Uterus (tissue), 4 donors: ENCODE data around the gene CDC73. TPM values are rescaled to one million over a fixed set of nuclear protein-coding genes. Genes with fewer than 3 reads are reported as not detected.
"Not testable (repeated sequence)": the region's sequence is repeated elsewhere in the genome, so short reads cannot be mapped to it uniquely, and the experiment has no call there.

ENCODE experiments used
- DNase-seq, 2 donors: peaks; one replicate each; pipeline ENCODE4 v3.0.0-alpha.2; 2019 to 2020
- H3K27ac ChIP-seq, 2 donors: fragments of 200-600 bp; sonication (generic); 1 replicate in 1 of 2; 2 replicates in 1 of 2; pipeline ENCODE4 v1.5.1; 2016 to 2018
- H3K27me3 ChIP-seq, 2 donors: fragments of 200-600 bp; sonication (generic); one replicate each; pipeline ENCODE4 v1.5.1; 2018 to 2019; ENCODE audit warnings: control low read depth in 1 of 2
- H3K36me3 ChIP-seq, 2 donors: fragments of 200-600 bp; sonication (generic); one replicate each; pipeline ENCODE4 v1.5.1; 2019; ENCODE audit warnings: control low read depth in 1 of 2
- H3K4me1 ChIP-seq, 2 donors: fragments of 200-600 bp; sonication (generic); one replicate each; pipeline ENCODE4 v1.5.1; 2018 to 2019; ENCODE audit warnings: control low read depth in 1 of 2
- H3K4me3 ChIP-seq, 2 donors: fragments of 200-600 bp; sonication (generic); 1 replicate in 1 of 2; 2 replicates in 1 of 2; pipeline ENCODE4 v1.5.1; 2018 to 2019; ENCODE audit warnings: mild to moderate bottlenecking in 1 of 2
- H3K9me3 ChIP-seq, 2 donors: fragments of 200-600 bp; sonication (generic); one replicate each; pipeline ENCODE4 v1.5.1; 2019; ENCODE audit warnings: control low read depth in 1 of 2
- POLR2A ChIP-seq, 2 donors: fragments of 450-650 bp; IDR thresholded peaks; one replicate each; pipeline ENCODE4 v1.6.1; 2016; ENCODE audit warnings: antibody characterized with exemption in 2 of 2, mild to moderate bottlenecking in 1 of 2, moderate library complexity in 1 of 2
- intact Hi-C: fragments of 100-400 bp; cut with DNase I; formaldehyde crosslinking; loops from one replicate; pipeline ENCODE4 v1.15.1; 2023; ENCODE audit warnings: low total_unique reads
- total RNA-seq, 4 donors: library from RNA; depleted of rRNA in 3 of 4; stranded (reverse); fragments of >200 nt in 3 of 4; gene quantifications; one replicate each; pipeline versions ENCODE4 v1.1.0 to v1.2.4, GENCODE V29; 2014 to 2023
- TF ChIP-seq, protein P1 (sequence below), 4 experiments: fragments of 200-600 bp in 2 of 4; fragments of 450-650 bp in 2 of 4; sonication (generic) in 2 of 4; IDR thresholded peaks; one replicate each; pipeline ENCODE4 v1.5.1; 2016 to 2019; ENCODE audit warnings: antibody characterized with exemption in 4 of 4, mild to moderate bottlenecking in 2 of 4, moderate library complexity in 1 of 4
- donor health status: DM: yes; HTN: yes; CAD: no.

CDC73 gene
- total RNA-seq, 4 donors from 2014 or later, result 14.6 to 64.7 (median 56.0) TPM

DNA sequence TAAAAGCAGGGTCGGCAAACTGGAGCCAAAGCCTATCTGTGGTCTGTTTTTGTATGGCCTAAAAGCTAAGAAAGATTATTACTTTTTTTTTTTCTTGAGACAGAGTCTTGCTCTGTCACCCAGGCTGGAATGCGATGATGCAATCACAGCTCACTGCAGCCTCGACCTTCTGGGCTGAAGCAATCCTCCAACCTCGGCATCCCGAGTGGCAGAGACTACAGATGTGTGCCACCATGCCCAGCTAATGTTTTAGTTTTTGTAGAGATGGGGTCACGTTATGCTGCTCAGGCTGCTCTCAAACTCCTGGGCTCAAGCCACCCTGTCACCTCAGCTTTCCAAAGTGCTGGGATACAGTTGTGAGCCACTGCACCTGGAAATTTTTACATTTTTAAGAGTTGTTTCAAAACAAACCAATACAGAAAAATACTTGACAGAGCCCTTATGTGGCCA is 10.2 kb upstream of the CDC73 start:
- Histone ChIP-seq H3K4me3 (no peak overlapping the region), H3K4me1 (no peaks in the 10 kb centered on the region), H3K27me3 (no peaks in the 10 kb centered on the region), H3K27ac (peak overlapping the region; percentile 39 to 41), H3K36me3 (no peaks in the 10 kb centered on the region), H3K9me3 (no peaks in the 10 kb centered on the region)
- intact Hi-C loops, result no loop called here
- TF ChIP-seq, protein P1, sequence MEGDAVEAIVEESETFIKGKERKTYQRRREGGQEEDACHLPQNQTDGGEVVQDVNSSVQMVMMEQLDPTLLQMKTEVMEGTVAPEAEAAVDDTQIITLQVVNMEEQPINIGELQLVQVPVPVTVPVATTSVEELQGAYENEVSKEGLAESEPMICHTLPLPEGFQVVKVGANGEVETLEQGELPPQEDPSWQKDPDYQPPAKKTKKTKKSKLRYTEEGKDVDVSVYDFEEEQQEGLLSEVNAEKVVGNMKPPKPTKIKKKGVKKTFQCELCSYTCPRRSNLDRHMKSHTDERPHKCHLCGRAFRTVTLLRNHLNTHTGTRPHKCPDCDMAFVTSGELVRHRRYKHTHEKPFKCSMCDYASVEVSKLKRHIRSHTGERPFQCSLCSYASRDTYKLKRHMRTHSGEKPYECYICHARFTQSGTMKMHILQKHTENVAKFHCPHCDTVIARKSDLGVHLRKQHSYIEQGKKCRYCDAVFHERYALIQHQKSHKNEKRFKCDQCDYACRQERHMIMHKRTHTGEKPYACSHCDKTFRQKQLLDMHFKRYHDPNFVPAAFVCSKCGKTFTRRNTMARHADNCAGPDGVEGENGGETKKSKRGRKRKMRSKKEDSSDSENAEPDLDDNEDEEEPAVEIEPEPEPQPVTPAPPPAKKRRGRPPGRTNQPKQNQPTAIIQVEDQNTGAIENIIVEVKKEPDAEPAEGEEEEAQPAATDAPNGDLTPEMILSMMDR (IDR thresholded peaks at IDR 0.05), result no peak
- no peak for TF ChIP-seq POLR2A (IDR thresholded peaks at IDR 0.05)
- DNase-seq, result peak; percentile 42 to 63

DNA sequence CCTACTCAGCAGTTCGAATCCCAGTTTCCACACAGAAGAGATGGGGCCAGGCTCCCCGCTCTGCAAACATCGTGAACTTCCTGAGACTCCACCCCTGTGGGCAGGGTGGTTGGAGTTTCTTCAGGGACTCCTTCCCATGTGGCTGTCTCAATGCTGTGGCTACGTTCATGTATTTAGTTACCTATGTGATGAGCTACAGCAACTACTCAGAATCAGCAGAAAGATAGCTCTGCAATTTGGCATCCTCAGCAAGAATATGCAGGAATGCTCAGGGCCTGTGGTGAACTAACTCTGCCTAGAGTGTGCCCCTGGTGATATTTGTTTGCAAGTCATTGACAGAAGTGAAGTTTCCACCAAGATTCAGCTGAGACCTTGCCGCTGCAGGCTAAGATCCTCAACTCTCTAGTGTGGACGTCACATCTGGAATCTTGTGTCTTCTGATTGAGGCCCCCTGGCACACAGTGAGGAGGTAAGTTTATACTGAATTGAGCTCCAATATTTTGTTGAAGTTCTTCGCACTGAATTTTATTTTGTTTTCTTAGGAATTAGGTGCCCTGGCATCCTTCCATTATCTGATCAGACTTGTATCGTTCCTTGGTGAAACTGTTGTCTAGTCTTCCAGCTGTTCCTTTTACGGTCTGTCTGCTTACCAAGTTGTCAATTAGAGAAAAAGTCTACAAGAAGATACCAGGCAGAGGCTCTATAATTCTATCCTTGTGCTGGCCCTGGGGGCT is 8.4 kb upstream of the CDC73 start:
- no peak for DNase-seq
- H3K36me3 ChIP-seq, result no peaks in the 10 kb centered on the region
- H3K4me3 ChIP-seq, result no peak overlapping the region
- no peaks in the 10 kb centered on the region for H3K27me3 ChIP-seq
- intact Hi-C loops, result no loop called here
- no peaks in the 10 kb centered on the region for H3K4me1 ChIP-seq
- TF ChIP-seq POLR2A (IDR thresholded peaks at IDR 0.05), result no peak
- TF ChIP-seq, protein P1 (IDR thresholded peaks at IDR 0.05), result no peak
- H3K27ac ChIP-seq, result no peak overlapping the region
- no peaks in the 10 kb centered on the region for H3K9me3 ChIP-seq

DNA sequence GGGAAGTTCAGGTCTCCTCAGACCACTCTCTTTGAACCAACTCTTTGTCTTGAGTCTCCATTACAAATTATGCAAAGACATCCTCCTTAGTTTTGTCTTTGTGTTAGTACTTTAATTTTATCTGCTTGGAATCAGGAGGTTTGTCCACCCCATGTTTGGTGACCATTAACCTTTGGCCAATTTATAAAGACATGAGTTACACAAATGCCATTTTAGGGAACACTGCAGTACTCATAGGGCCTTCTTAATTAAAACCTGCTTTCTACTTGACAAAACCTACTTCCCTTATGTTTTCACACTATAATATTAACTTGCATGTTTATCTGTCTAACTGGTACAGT is 7.9 kb upstream of the CDC73 start:
- TF ChIP-seq POLR2A (IDR thresholded peaks at IDR 0.05), result no peak
- TF ChIP-seq, protein P1 (IDR thresholded peaks at IDR 0.05), result no peak
- intact Hi-C loops, result no loop called here
- H3K4me1 ChIP-seq, result no peaks in the 10 kb centered on the region
- no peaks in the 10 kb centered on the region for H3K27me3 ChIP-seq
- no peak overlapping the region for H3K4me3 ChIP-seq
- no peak for DNase-seq
- H3K27ac ChIP-seq, result no peak overlapping the region
- no peaks in the 10 kb centered on the region for H3K9me3 ChIP-seq
- no peaks in the 10 kb centered on the region for H3K36me3 ChIP-seq

DNA sequence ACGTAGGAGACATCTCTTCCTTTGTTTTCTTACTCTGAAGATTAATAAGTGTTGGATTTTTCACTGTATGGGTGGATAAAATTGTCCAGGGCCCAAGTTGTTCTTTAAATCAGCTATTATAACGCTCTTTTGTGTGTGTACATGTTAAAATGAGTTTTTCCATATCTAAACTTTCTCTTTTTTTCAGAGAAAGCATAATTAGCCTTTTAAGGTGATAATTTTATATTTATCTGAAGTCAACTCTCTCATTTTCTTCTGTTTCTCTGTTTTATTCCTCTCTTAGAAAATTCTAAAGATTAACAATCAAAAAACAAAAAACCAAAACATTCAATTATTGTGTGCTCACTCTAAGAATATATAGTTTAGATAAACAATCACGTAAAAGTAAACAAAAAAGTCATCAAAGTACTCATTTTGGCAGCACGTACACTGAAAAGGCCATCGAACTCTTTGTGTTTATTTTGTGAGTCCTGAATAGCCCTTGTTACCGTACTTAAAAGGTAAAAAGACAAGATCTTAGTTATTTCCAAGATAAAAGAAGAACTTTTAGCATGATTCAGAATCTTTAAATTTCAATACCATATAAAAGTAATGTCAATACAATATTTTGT is 7.2 kb upstream of the CDC73 start:
- TF ChIP-seq POLR2A (IDR thresholded peaks at IDR 0.05), result no peak
- TF ChIP-seq, protein P1 (IDR thresholded peaks at IDR 0.05), result no peak
- H3K27me3 ChIP-seq, result no peaks in the 10 kb centered on the region
- H3K4me3 ChIP-seq, result no peak overlapping the region
- no peak for DNase-seq
- intact Hi-C loops, result no loop called here
- no peaks in the 10 kb centered on the region for H3K9me3 ChIP-seq
- H3K4me1 ChIP-seq, result no peaks in the 10 kb centered on the region
- no peak overlapping the region for H3K27ac ChIP-seq
- no peaks in the 10 kb centered on the region for H3K36me3 ChIP-seq

DNA sequence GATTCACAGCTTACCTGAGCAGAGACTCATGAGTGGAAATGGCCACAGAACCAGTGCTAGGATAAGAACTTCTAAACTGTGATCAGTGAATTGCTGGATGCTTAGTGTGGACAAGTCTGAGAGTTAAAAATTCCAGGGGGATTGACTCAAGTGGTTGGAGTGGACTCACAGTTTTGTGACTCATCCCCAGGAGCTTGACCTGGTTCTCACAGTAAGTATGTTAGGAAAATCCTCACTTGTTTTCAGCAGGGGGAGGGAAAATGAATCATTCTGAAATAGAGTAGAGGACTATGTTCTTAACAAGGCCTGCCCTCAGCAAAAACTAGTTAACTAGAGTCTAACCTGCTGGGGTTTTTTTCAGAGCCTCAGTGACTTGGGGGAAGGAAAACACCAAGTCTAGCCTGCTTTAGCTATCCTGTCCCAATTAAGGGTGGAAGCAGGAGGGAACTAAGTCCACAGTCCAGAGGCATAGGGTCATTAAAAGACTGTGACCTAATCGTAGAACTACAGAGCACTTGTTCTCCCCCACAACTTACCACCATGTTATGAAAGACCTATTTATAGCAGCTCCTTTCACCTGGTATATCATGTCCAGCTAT is 6.1 kb upstream of the CDC73 start:
- no peak for TF ChIP-seq POLR2A (IDR thresholded peaks at IDR 0.05)
- TF ChIP-seq, protein P1 (IDR thresholded peaks at IDR 0.05), result no peak
- H3K36me3 ChIP-seq, result no peaks in the 10 kb centered on the region
- intact Hi-C loops, result no loop called here
- peak in 1 of 2 donors; percentile 69 for DNase-seq
- H3K27ac ChIP-seq, result peak overlapping the region; percentile 71 to 80
- H3K27me3 ChIP-seq, result no peaks in the 10 kb centered on the region
- no peaks in the 10 kb centered on the region for H3K9me3 ChIP-seq
- H3K4me3 ChIP-seq, result no peak overlapping the region
- no peaks in the 10 kb centered on the region for H3K4me1 ChIP-seq

DNA sequence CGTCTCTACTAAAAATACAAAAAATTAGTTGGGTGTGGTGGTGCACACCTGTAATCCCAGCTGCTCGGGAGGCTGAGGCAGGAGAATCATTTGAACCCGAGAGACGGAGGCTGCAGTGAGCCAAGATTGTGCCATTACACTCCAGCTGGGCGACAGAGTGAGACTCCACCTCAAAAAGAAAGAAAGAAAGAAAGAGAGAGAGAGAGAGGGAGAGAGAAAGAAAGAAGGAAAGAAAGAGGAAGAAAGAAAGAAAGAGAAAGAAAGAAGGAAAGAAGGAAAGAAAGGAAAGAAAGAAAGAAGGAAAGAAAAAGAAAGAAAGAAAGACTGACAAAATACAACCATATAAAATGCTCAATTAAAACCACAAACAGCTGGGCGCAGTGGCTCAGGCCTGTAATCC is 4.7 kb upstream of the CDC73 start:
- H3K4me1 ChIP-seq, H3K36me3 ChIP-seq, H3K4me3 ChIP-seq, DNase-seq, intact Hi-C loops, H3K27ac ChIP-seq, H3K9me3 ChIP-seq, H3K27me3 ChIP-seq: not testable (repeated sequence)
